ENCODE results near the gene ZBTB37.
"Not testable (repeated sequence)": the region's sequence is repeated elsewhere in the genome, so short reads cannot be mapped to it uniquely, and the experiment has no call there.

- not testable (repeated sequence) for TF ChIP-seq CTCF (conservative IDR thresholded peaks at IDR 0.05; ENCODE audit: low read depth, low read length); USF2 (IDR thresholded peaks at IDR 0.05; ENCODE audit: low read depth, low read length); RCOR1 (IDR thresholded peaks at IDR 0.05; ENCODE audit: insufficient replicate concordance, low read length); POLR2A (IDR thresholded peaks at IDR 0.05; ENCODE audit: low read depth, low read length); RAD21 (IDR thresholded peaks at IDR 0.05; ENCODE audit: low read length); MAFK (IDR thresholded peaks at IDR 0.05; ENCODE audit: low read depth, low read length); ELK1 (IDR thresholded peaks at IDR 0.05; ENCODE audit: borderline replicate concordance, low read depth, low read length); NFE2L2 (IDR thresholded peaks at IDR 0.05; ENCODE audit: low read depth, low read length); CEBPB (IDR thresholded peaks at IDR 0.05; ENCODE audit: low read depth, low read length); CHD1 (IDR thresholded peaks at IDR 0.05; ENCODE audit: low read depth, low read length); BHLHE40 (IDR thresholded peaks at IDR 0.05; ENCODE audit: low read depth, low read length)
These were observed 8.6 kb upstream of the ZBTB37 start for GRCh38 chr1:173859547-173859946.

Data from IMR-90 (cell line).